Astrocyte of the spinal cord (primary cell): ENCODE measurements around the gene LDLR.

ENCODE experiments used
- DNase-seq: peaks from one replicate; pipeline ENCODE4 v3.0.0; 2011; ENCODE audit warnings: low read depth, low spot score
- H3K4me3 ChIP-seq: 2 replicates; pipeline ENCODE4 v1.5.1; 2011; ENCODE audit warnings: low read depth, mild to moderate bottlenecking, low read length, moderate library complexity
- in situ Hi-C: cut with HindIII; loops from 2 replicates; pipeline ENCODE4 v1.10.0; 2017; ENCODE audit warnings: low sequenced_read_pairs
- TF ChIP-seq, protein P1 (sequence below): IDR thresholded peaks from 2 replicates; pipeline ENCODE4 v1.5.1; 2012; ENCODE audit warnings: low read depth, mild to moderate bottlenecking, low read length, inconsistent platforms

The LDLR gene

DNA sequence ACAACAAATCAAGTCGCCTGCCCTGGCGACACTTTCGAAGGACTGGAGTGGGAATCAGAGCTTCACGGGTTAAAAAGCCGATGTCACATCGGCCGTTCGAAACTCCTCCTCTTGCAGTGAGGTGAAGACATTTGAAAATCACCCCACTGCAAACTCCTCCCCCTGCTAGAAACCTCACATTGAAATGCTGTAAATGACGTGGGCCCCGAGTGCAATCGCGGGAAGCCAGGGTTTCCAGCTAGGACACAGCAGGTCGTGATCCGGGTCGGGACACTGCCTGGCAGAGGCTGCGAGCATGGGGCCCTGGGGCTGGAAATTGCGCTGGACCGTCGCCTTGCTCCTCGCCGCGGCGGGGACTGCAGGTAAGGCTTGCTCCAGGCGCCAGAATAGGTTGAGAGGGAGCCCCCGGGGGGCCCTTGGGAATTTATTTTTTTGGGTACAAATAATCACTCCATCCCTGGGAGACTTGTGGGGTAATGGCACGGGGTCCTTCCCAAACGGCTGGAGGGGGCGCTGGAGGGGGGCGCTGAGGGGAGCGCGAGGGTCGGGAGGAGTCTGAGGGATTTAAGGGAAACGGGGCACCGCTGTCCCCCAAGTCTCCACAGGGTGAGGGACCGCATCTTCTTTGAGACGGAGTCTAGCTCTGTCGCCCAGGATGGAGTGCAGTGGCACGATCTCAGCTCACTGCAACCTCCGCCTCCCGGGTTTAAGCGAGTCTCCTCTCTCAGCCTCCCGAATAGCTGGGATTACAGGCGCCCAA is at the start of gene LDLR:
TSS of gene LDLR (plus strand) at position 210 of the 760 bp plus-strand sequence. CDS start at position 296, 86 bp downstream.
- in situ Hi-C loops: no loop called here
- TF ChIP-seq, protein P1, sequence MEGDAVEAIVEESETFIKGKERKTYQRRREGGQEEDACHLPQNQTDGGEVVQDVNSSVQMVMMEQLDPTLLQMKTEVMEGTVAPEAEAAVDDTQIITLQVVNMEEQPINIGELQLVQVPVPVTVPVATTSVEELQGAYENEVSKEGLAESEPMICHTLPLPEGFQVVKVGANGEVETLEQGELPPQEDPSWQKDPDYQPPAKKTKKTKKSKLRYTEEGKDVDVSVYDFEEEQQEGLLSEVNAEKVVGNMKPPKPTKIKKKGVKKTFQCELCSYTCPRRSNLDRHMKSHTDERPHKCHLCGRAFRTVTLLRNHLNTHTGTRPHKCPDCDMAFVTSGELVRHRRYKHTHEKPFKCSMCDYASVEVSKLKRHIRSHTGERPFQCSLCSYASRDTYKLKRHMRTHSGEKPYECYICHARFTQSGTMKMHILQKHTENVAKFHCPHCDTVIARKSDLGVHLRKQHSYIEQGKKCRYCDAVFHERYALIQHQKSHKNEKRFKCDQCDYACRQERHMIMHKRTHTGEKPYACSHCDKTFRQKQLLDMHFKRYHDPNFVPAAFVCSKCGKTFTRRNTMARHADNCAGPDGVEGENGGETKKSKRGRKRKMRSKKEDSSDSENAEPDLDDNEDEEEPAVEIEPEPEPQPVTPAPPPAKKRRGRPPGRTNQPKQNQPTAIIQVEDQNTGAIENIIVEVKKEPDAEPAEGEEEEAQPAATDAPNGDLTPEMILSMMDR: no peak
- peak within 1 kb of the TSS; percentile 97 for H3K4me3 ChIP-seq
- peak; percentile 96 for DNase-seq

DNA sequence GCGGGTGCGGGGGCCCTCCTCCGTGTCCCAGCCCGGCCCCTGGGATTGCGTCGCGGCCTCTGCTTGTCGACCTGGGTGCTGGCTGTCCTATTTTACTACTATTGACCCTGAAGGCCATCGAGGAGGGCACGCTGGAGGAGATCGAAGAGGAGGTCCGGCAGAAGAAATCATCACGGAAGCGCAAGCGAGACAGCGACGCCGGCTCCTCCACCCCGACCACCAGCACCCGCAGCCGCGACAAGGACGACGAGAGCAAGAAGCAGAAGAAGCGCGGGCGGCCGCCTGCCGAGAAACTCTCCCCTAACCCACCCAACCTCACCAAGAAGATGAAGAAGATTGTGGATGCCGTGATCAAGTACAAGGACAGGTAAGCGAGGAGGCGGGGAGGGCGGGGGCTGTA is 48.1 kb upstream of the LDLR start:
- no peak overlapping the region for H3K4me3 ChIP-seq
- TF ChIP-seq, protein P1: no peak
- in situ Hi-C loops: no loop called here
- no peak for DNase-seq

DNA sequence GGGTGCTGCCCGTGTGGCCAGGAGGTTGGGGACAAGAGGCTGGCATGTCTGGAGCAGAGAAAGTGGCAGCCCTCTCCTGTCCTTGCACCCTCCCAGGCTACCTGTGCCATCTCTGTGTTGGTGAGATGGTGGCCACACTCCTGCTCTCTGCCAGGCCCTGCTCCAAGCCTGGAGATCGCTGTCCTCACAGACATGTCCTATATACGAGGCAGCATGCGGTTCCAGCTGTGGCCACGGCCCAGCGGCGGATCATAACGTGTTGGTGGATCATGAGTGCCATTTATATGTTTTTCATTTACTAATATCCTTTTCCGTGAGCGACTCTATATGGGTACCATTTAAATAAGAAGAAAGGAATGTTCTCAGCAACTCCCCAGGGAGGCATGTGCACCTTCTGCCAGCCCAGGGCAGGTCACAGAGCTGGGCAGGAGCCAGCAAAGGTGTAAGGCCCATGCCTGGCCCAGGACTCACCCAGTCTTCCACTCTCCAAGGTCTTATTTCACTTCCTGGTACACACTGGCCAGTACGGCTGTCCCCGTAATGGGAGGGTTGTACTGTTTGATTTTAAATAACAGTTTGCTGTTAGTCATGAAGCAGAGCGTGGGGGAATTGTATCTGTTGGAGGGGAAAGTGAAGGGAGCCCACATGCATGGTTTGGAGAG is 47.2 kb upstream of the LDLR start:
- no peak for DNase-seq
- in situ Hi-C loops: no loop called here
- TF ChIP-seq, protein P1: no peak

DNA sequence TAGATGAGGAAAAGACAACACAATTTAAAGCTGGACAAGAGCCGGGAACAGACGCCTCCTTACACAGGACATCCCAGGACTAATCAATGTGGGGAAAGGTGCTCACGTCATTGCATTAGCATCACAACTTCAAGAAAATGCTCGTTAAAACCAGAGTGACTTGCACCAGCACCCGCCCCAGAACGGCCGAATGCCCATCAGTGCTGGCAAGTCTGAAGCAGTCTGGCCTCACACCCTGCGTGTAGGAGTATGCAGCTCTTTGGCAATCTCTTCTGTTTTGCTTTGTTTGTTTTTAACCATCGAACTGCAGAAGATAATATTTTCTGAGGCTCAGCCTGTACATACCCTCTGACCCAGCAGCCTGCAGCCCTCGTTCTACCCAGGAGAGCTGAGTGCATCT is 44.8 kb upstream of the LDLR start:
- in situ Hi-C loops: no loop called here
- no peak overlapping the region for H3K4me3 ChIP-seq
- TF ChIP-seq, protein P1: no peak

More for the DNA sequence above, 47.2 kb upstream of the LDLR start:
- no peak overlapping the region for H3K4me3 ChIP-seq

DNA sequence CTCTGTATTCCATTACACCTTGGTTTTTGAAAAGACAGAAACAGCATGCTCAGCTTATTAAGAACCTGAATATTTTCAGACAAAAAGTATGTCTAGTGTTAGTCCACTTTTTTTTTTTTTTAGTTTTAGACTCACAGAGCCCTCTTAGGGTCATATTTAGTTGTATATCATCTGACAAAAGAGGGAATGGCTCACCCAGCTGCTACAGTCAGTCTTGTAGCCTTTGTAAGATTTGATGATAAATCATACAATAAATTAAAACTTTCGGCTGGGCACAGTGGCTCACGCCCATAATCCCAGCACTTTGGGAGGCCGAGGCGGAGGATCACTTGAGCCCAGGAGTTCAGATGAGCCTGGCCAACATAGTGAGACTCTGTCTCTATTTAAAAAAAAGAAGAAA is 43.7 kb upstream of the LDLR start:
- DNase-seq: no peak
- TF ChIP-seq, protein P1: no peak
- no peak overlapping the region for H3K4me3 ChIP-seq
- in situ Hi-C loops: no loop called here

More for the DNA sequence above, 44.8 kb upstream of the LDLR start:
- DNase-seq: no peak

DNA sequence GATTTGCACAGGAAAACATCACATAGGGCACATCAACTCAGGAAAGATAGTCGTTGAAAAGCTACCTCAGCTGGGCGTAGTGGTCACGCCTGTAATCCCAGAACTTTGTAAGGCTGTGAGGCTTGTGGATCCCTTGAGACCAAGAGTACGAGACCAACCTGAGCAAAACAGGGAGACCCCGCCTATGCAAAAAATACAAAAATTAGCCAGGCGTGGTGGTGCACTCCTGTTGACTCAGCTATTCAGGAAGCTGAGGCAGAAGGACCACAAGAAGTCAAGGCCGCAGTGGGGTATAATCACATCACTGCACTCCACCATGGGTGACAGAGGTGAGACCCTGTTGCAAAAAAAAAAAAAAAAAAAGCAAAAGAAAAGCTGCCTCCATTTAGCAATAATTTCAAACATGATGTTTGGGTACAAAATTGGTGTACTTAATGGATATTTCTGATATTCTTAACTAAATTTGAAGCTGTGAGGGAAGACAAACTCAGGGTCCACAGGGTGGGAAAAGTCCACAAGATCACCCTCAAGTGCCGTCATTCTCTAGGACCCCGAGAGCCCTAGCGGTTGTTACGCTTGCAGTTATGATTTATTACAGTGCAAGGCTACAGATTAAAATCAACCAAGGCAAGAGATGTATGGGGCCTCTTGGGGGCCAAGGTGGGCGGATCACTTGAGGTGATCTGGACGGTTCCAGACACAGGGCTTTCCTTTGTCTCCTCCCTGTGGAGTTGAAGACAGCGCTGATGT is 42.5 kb upstream of the LDLR start:
- no peak overlapping the region for H3K4me3 ChIP-seq
- in situ Hi-C loops: no loop called here
- TF ChIP-seq, protein P1: no peak
- no peak for DNase-seq
